ENCODE measurements around the gene DKK3. TPM values are rescaled to one million over a fixed set of nuclear protein-coding genes. Genes with fewer than 3 reads are reported as not detected.

The DKK3 gene
- polyA plus RNA-seq, 3 donors: not detected

GRCh38 chr11:11961399-11962028, 46.9 kb downstream of the DKK3 start:
- intact Hi-C loops (cut with micrococcal nuclease): no loop called here
- Mint-ChIP-seq H3K27ac (peak overlapping the region in 1 of 7 donors; percentile 66), H3K4me3 (no peak overlapping the region), H3K9me3 (peaks cover 0 to 9% (median 4%) of the 10 kb centered on the region in 7 donors), H3K27me3 (ENCODE audit: low read depth in 3 of 3) (peaks cover 3 to 7% (median 6%) of the 10 kb centered on the region in 3 donors), H3K4me1 (peaks cover 2% of the 10 kb centered on the region), H3K36me3 (peaks cover 15 to 16% of the 10 kb centered on the region in 2 donors)
- H3K4me3 ChIP-seq (replicated peaks in 1 of 3; ENCODE audit: low read depth in 2 of 3, low read length in 3 of 3): no peak overlapping the region
- no peak overlapping the region for H3K27ac ChIP-seq (ENCODE audit: low read depth in 1 of 2, low read length in 2 of 2)
- no peaks in the 10 kb centered on the region for H3K27me3 ChIP-seq (ENCODE audit: control insufficient read depth in 2 of 2, insufficient read depth in 2 of 2, low read length in 2 of 2)
- no peaks in the 10 kb centered on the region for H3K4me1 ChIP-seq (ENCODE audit: control insufficient read depth in 1 of 2, insufficient read depth in 2 of 2, low read length in 2 of 2)
- peaks cover 13 to 26% of the 10 kb centered on the region in 2 donors for H3K36me3 ChIP-seq (replicated peaks in 1 of 2; ENCODE audit: control insufficient read depth in 1 of 2, insufficient read depth in 2 of 2, low read length in 2 of 2)
- no peak overlapping the region for H3K9ac ChIP-seq (ENCODE audit: insufficient read depth, low read length, poor library complexity, severe bottlenecking)
- H2AFZ ChIP-seq (ENCODE audit: insufficient read depth, low read depth, low read length, poor library complexity, severe bottlenecking): no peak overlapping the region
- WGBS (ENCODE audit: insufficient coverage): 83% methylated on average over 1 of the region's 3 CpGs
- no peaks in the 10 kb centered on the region for H3K79me2 ChIP-seq (ENCODE audit: insufficient read depth, low read length)
- no peak overlapping the region for H3K4me2 ChIP-seq (replicated peaks; ENCODE audit: extremely low read depth, low read length, poor library complexity, severe bottlenecking)
- TF ChIP-seq CTCF (IDR thresholded peaks at IDR 0.05): no peak
- no peaks in the 10 kb centered on the region for H3K9me3 ChIP-seq (replicated peaks in 1 of 2; ENCODE audit: control insufficient read depth in 1 of 2, insufficient read depth in 1 of 2, low read length in 2 of 2)
- H4K20me1 ChIP-seq (ENCODE audit: insufficient read depth, low read length): no peaks in the 10 kb centered on the region
- no peak for DNase-seq

GRCh38 chr11:11960687-11961086, 47.7 kb downstream of the DKK3 start:
- Histone ChIP-seq H3K4me1 (ENCODE audit: control insufficient read depth in 1 of 2, insufficient read depth in 2 of 2, low read length in 2 of 2) (no peaks in the 10 kb centered on the region), H2AFZ (ENCODE audit: insufficient read depth, low read depth, low read length, poor library complexity, severe bottlenecking) (no peak overlapping the region), H4K20me1 (ENCODE audit: insufficient read depth, low read length) (no peaks in the 10 kb centered on the region), H3K9me3 (replicated peaks in 1 of 2; ENCODE audit: control insufficient read depth in 1 of 2, insufficient read depth in 1 of 2, low read length in 2 of 2) (no peaks in the 10 kb centered on the region), H3K4me3 (replicated peaks in 1 of 3; ENCODE audit: low read depth in 2 of 3, low read length in 3 of 3) (no peak overlapping the region), H3K9ac (ENCODE audit: insufficient read depth, low read length, poor library complexity, severe bottlenecking) (no peak overlapping the region), H3K27ac (ENCODE audit: low read depth in 1 of 2, low read length in 2 of 2) (no peak overlapping the region), H3K36me3 (replicated peaks in 1 of 2; ENCODE audit: control insufficient read depth in 1 of 2, insufficient read depth in 2 of 2, low read length in 2 of 2) (peaks cover 21 to 34% of the 10 kb centered on the region in 2 donors), H3K79me2 (ENCODE audit: insufficient read depth, low read length) (no peaks in the 10 kb centered on the region), H3K4me2 (replicated peaks; ENCODE audit: extremely low read depth, low read length, poor library complexity, severe bottlenecking) (no peak overlapping the region), H3K27me3 (ENCODE audit: control insufficient read depth in 2 of 2, insufficient read depth in 2 of 2, low read length in 2 of 2) (no peaks in the 10 kb centered on the region)
- WGBS (ENCODE audit: insufficient coverage): no CpG with 5 or more reads among the region's 1 CpG
- TF ChIP-seq CTCF (IDR thresholded peaks at IDR 0.05): no peak
- intact Hi-C loops (cut with micrococcal nuclease): no loop called here
- Mint-ChIP-seq H3K27ac (peak overlapping the region in 1 of 7 donors; percentile 63), H3K36me3 (peaks cover 23 to 25% of the 10 kb centered on the region in 2 donors), H3K9me3 (peaks cover 0 to 9% (median 4%) of the 10 kb centered on the region in 7 donors), H3K27me3 (ENCODE audit: low read depth in 3 of 3) (peaks cover 3 to 7% (median 6%) of the 10 kb centered on the region in 3 donors), H3K4me1 (peaks cover 2% of the 10 kb centered on the region), H3K4me3 (no peak overlapping the region)
- no peak for DNase-seq
